ENCODE data around the gene STXBP5L. TPM values are rescaled to one million over a fixed set of nuclear protein-coding genes. Genes with fewer than 3 reads are reported as not detected.
"Not testable (repeated sequence)": the region's sequence is repeated elsewhere in the genome, so short reads cannot be mapped to it uniquely, and the experiment has no call there.

STXBP5L gene
- total RNA-seq, 1 donor from 2014 or later = 2.1 TPM

DNA sequence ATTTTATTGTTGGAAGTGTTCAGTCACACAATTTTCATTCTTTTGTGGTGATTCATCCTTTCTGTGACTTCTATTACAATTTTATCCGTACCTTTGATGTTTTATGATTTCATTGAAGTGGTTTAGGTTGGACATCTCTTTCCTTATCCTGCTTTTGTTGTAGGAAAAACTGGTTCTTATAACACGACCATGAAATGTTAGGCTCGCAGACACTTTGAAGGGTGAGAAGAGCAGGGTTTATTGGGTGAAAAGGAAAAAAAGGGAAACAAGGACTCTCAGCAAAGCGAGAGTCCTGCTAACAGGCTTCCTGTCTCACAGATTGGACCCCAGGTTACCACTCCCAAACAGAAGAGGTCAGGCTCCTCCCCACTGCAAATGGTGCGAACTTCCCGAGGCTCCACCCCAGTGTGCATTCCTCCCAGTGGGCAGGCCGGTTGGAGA lies 257.4 kb downstream of the STXBP5L start:
- FAIRE-seq = no peak
- H3K4me1 ChIP-seq (ENCODE audit: insufficient read depth, low read length) = no peaks in the 10 kb centered on the region
- Mint-ChIP-seq H3K27me3 (ENCODE audit: low read depth, unreplicated experiment) (no peaks in the 10 kb centered on the region), H3K9me3 (ENCODE audit: unreplicated experiment) (peaks cover 12% of the 10 kb centered on the region), H3K27ac (ENCODE audit: unreplicated experiment) (no peak overlapping the region), H3K4me1 (ENCODE audit: low read depth, unreplicated experiment) (no peaks in the 10 kb centered on the region), H3K36me3 (ENCODE audit: low read depth, unreplicated experiment) (no peaks in the 10 kb centered on the region), H3K4me3 (ENCODE audit: unreplicated experiment) (no peak overlapping the region)
- no peaks in the 10 kb centered on the region for H4K20me1 ChIP-seq (ENCODE audit: insufficient read depth, low read length)
- H3K27me3 ChIP-seq (ENCODE audit: insufficient read depth, low read length) = no peaks in the 10 kb centered on the region
- no peak overlapping the region for H3K9ac ChIP-seq (ENCODE audit: low read length)
- H3K36me3 ChIP-seq (ENCODE audit: insufficient read depth, low read length) = no peaks in the 10 kb centered on the region
- H3K9me3 ChIP-seq (ENCODE audit: insufficient read depth, low read depth, low read length) = no peaks in the 10 kb centered on the region
- no peak overlapping the region for H3K27ac ChIP-seq (ENCODE audit: low read depth, low read length)
- DNase-seq (ENCODE audit: low read depth) = no peak
- H3K4me3 ChIP-seq (ENCODE audit: insufficient read depth, low read depth, low read length) = no peak overlapping the region
- no peaks in the 10 kb centered on the region for H3K79me2 ChIP-seq (ENCODE audit: insufficient read depth, low read length)
- no peak overlapping the region for H2AFZ ChIP-seq (ENCODE audit: low read depth, low read length)
- H3K4me2 ChIP-seq (ENCODE audit: low read length) = no peak overlapping the region
- TF ChIP-seq EZH2 (IDR thresholded peaks at IDR 0.05; ENCODE audit: insufficient read depth, low read length) = no peak
- TF ChIP-seq, protein P1, sequence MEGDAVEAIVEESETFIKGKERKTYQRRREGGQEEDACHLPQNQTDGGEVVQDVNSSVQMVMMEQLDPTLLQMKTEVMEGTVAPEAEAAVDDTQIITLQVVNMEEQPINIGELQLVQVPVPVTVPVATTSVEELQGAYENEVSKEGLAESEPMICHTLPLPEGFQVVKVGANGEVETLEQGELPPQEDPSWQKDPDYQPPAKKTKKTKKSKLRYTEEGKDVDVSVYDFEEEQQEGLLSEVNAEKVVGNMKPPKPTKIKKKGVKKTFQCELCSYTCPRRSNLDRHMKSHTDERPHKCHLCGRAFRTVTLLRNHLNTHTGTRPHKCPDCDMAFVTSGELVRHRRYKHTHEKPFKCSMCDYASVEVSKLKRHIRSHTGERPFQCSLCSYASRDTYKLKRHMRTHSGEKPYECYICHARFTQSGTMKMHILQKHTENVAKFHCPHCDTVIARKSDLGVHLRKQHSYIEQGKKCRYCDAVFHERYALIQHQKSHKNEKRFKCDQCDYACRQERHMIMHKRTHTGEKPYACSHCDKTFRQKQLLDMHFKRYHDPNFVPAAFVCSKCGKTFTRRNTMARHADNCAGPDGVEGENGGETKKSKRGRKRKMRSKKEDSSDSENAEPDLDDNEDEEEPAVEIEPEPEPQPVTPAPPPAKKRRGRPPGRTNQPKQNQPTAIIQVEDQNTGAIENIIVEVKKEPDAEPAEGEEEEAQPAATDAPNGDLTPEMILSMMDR (IDR thresholded peaks at IDR 0.05; ENCODE audit: insufficient read depth, low read depth, low read length) = no peak

DNA sequence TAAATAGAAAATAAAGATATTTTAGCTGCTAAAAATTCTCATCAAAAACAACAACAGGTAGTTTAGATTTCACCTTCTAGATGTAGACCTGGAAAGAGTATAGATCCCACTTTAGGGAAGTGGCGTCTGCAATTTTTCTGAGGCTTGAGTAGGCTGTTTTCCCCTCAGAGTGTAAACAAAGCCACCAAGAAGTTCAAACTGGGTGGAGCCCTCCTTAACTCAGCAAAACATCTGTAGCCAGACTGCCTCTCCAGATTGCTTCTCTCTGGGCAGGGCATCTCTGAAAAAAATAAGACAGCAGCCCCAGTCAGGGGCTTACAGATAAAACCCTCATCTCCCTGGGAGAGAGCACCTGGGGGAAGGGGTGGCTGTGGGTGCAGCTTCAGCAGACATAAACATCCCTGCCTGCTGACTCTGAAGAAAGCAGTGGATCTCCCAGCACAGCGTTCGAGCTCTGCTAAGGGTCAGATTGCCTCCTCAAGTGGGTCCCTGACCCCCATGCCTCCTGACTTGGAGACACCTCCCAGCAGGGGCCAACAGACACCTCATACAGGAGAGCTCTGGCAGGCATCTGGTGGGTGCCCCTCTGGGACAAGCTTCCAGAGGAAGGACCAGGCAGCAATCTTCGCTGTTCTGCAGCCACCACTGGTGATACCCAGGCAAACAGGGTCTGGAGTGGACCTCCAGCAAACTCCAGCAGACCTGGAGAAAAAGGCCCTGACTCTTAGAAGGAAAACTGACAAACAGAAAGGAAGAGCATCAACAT lies 259.6 kb downstream of the STXBP5L start:
- Histone ChIP-seq H4K20me1 (ENCODE audit: insufficient read depth, low read length) (no peaks in the 10 kb centered on the region), H3K4me1 (ENCODE audit: insufficient read depth, low read length) (no peaks in the 10 kb centered on the region), H3K79me2 (ENCODE audit: insufficient read depth, low read length) (no peaks in the 10 kb centered on the region), H3K27me3 (ENCODE audit: insufficient read depth, low read length) (no peaks in the 10 kb centered on the region), H3K4me2 (ENCODE audit: low read length) (no peak overlapping the region), H3K9me3 (ENCODE audit: insufficient read depth, low read depth, low read length) (no peaks in the 10 kb centered on the region), H3K27ac (ENCODE audit: low read depth, low read length) (no peak overlapping the region), H2AFZ (ENCODE audit: low read depth, low read length) (no peak overlapping the region), H3K9ac (ENCODE audit: low read length) (no peak overlapping the region), H3K36me3 (ENCODE audit: insufficient read depth, low read length) (no peaks in the 10 kb centered on the region), H3K4me3 (ENCODE audit: insufficient read depth, low read depth, low read length) (no peak overlapping the region)
- Mint-ChIP-seq H3K4me1 (ENCODE audit: low read depth, unreplicated experiment) (no peaks in the 10 kb centered on the region), H3K27ac (ENCODE audit: unreplicated experiment) (no peak overlapping the region), H3K36me3 (ENCODE audit: low read depth, unreplicated experiment) (no peaks in the 10 kb centered on the region), H3K4me3 (ENCODE audit: unreplicated experiment) (no peak overlapping the region), H3K9me3 (ENCODE audit: unreplicated experiment) (peaks cover 16% of the 10 kb centered on the region), H3K27me3 (ENCODE audit: low read depth, unreplicated experiment) (no peaks in the 10 kb centered on the region)
- TF ChIP-seq EZH2 (IDR thresholded peaks at IDR 0.05; ENCODE audit: insufficient read depth, low read length) = no peak
- DNase-seq (ENCODE audit: low read depth) (no peak), FAIRE-seq (no peak)

DNA sequence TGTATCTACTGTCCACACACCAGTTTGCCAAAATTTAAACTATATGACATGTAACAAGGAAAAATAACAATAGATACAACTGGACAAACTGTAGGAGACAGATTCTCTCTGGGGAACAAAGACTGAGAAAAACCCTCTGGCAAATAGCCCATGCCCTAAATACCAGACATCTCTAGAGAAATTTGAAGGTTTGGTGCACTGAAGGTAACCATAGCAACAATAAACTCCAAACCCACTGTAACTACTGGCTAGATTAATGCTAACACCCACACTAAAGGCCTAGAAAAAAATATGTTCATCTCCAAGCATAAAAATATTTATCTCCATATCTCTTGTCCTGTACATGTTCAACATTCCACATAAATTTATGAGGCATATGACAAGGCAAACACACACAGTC lies 267.1 kb downstream of the STXBP5L start:
- FAIRE-seq (no peak), DNase-seq (ENCODE audit: low read depth) (no peak)
- Mint-ChIP-seq H3K9me3 (ENCODE audit: unreplicated experiment) (peaks cover 7% of the 10 kb centered on the region), H3K4me1 (ENCODE audit: low read depth, unreplicated experiment) (no peaks in the 10 kb centered on the region), H3K27ac (ENCODE audit: unreplicated experiment) (no peak overlapping the region), H3K27me3 (ENCODE audit: low read depth, unreplicated experiment) (no peaks in the 10 kb centered on the region), H3K4me3 (ENCODE audit: unreplicated experiment) (no peak overlapping the region), H3K36me3 (ENCODE audit: low read depth, unreplicated experiment) (no peaks in the 10 kb centered on the region)
- Histone ChIP-seq H3K4me1 (ENCODE audit: insufficient read depth, low read length) (no peaks in the 10 kb centered on the region), H3K9me3 (ENCODE audit: insufficient read depth, low read depth, low read length) (no peaks in the 10 kb centered on the region), H2AFZ (ENCODE audit: low read depth, low read length) (no peak overlapping the region), H3K79me2 (ENCODE audit: insufficient read depth, low read length) (no peaks in the 10 kb centered on the region), H3K36me3 (ENCODE audit: insufficient read depth, low read length) (no peaks in the 10 kb centered on the region), H3K27ac (ENCODE audit: low read depth, low read length) (no peak overlapping the region), H3K4me2 (ENCODE audit: low read length) (no peak overlapping the region), H3K9ac (ENCODE audit: low read length) (no peak overlapping the region), H4K20me1 (ENCODE audit: insufficient read depth, low read length) (no peaks in the 10 kb centered on the region), H3K27me3 (ENCODE audit: insufficient read depth, low read length) (no peaks in the 10 kb centered on the region), H3K4me3 (ENCODE audit: insufficient read depth, low read depth, low read length) (no peak overlapping the region)
- TF ChIP-seq, protein P1 (IDR thresholded peaks at IDR 0.05; ENCODE audit: insufficient read depth, low read depth, low read length) = no peak
- TF ChIP-seq EZH2 (IDR thresholded peaks at IDR 0.05; ENCODE audit: insufficient read depth, low read length) = no peak

DNA sequence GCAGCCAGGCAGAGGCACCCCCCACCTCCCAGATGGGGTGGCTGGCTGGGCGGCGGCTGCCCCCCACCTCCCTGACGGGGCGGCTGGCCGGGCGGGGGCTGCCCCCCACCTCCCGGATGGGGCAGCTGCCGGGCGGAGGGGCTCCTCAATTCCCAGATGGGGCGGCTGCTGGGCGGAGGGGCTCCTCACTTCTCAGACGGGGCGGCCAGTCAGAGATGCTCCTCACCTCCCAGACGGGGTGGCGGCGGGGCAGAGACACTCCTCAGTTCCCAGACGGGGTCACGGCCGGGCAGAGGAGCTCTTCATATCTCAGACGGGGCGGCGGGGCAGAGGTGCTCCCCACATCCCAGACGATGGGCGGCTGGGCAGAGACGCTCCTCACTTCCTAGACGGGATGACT lies 282.6 kb downstream of the STXBP5L start:
- peaks cover 31% of the 10 kb centered on the region for H3K9me3 Mint-ChIP-seq (ENCODE audit: unreplicated experiment)
- H3K36me3 ChIP-seq (ENCODE audit: insufficient read depth, low read length); H3K4me1 ChIP-seq (ENCODE audit: insufficient read depth, low read length); H3K27ac Mint-ChIP-seq (ENCODE audit: unreplicated experiment); H3K27ac ChIP-seq (ENCODE audit: low read depth, low read length); H3K4me1 Mint-ChIP-seq (ENCODE audit: low read depth, unreplicated experiment); H3K4me3 Mint-ChIP-seq (ENCODE audit: unreplicated experiment); H3K27me3 ChIP-seq (ENCODE audit: insufficient read depth, low read length); DNase-seq (ENCODE audit: low read depth); H3K4me2 ChIP-seq (ENCODE audit: low read length); FAIRE-seq; H3K36me3 Mint-ChIP-seq (ENCODE audit: low read depth, unreplicated experiment); H3K9me3 ChIP-seq (ENCODE audit: insufficient read depth, low read depth, low read length); H3K27me3 Mint-ChIP-seq (ENCODE audit: low read depth, unreplicated experiment); H4K20me1 ChIP-seq (ENCODE audit: insufficient read depth, low read length); H3K79me2 ChIP-seq (ENCODE audit: insufficient read depth, low read length); H3K9ac ChIP-seq (ENCODE audit: low read length); H3K4me3 ChIP-seq (ENCODE audit: insufficient read depth, low read depth, low read length); H2AFZ ChIP-seq (ENCODE audit: low read depth, low read length): not testable (repeated sequence)

All from astrocyte (in vitro differentiated cells and primary cell).